Sigmoid colon (tissue), 4 donors: ENCODE measurements around the gene LFNG.

Experiments
- POLR2A ChIP-seq, 2 donors: fragments of 450-650 bp; IDR thresholded peaks; one replicate each; pipeline ENCODE4 v1.6.1; 2016; ENCODE audit warnings: antibody characterized with exemption in 2 of 2, mild to moderate bottlenecking in 2 of 2, moderate library complexity in 2 of 2
- POLR2AphosphoS5 ChIP-seq, 4 donors: sonication (generic); formaldehyde crosslinking; IDR thresholded peaks; one replicate each; pipeline ENCODE4 v1.6.1; 2017; ENCODE audit warnings: antibody characterized with exemption in 4 of 4
- TF ChIP-seq, protein P1 (sequence below), 4 experiments: fragments of 450-650 bp in 3 of 4; fragments of 200-600 bp in 1 of 4; IDR thresholded peaks; one replicate each; pipeline ENCODE4 v1.5.1; 2016 to 2019; ENCODE audit warnings: antibody characterized with exemption in 4 of 4, mild to moderate bottlenecking in 3 of 4, moderate library complexity in 2 of 4

DNA sequence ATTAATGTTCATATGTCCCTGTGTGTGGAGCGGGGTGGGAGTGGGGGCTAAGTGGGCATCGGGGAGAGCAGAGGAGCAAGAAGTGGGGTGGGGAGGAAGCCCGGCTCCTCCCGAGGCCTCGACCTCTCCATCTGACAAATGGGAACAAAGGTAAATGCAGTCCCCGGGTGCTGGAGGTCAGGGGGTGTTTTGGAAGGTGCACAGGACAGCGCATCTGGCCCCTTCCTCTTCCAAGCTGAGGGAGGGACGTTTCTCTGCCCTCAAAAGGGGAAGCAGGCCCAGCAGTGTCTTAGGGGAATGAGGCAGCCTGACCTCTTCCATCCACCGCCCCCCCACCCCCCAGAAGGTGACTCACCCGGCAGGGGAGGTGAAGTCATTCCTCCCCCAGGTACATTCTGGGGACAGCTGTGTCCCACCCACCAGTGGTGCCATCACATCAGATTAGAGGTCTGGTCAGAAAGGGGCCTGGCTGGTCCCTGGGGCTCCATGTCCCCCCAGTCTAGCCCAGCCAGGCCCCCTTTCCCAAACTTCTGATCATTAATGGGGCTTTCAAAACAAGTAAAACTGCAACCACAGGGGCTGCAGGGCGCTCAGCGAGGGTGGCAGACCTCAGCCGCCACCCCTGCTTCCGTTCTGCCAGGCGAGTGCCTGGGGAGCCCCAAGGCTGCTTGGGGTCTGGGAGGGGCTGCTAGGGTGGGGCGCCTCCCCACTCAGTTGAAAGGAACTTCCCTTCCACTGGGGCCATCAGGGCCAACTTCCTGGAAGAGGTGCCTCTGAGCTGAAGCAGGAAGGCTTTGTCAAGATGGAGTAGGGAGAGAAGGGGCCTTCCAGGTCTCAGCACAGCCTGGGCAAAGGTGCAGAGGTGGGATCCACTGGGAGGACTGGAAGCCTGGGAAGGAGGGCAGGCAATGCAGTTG lies 10.8 kb downstream of the LFNG start:
- TF ChIP-seq, protein P1, sequence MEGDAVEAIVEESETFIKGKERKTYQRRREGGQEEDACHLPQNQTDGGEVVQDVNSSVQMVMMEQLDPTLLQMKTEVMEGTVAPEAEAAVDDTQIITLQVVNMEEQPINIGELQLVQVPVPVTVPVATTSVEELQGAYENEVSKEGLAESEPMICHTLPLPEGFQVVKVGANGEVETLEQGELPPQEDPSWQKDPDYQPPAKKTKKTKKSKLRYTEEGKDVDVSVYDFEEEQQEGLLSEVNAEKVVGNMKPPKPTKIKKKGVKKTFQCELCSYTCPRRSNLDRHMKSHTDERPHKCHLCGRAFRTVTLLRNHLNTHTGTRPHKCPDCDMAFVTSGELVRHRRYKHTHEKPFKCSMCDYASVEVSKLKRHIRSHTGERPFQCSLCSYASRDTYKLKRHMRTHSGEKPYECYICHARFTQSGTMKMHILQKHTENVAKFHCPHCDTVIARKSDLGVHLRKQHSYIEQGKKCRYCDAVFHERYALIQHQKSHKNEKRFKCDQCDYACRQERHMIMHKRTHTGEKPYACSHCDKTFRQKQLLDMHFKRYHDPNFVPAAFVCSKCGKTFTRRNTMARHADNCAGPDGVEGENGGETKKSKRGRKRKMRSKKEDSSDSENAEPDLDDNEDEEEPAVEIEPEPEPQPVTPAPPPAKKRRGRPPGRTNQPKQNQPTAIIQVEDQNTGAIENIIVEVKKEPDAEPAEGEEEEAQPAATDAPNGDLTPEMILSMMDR (IDR thresholded peaks at IDR 0.05) = no peak
- TF ChIP-seq POLR2A (IDR thresholded peaks at IDR 0.05) (no peak), POLR2AphosphoS5 (IDR thresholded peaks at IDR 0.05) (no peak)
